NCI-H82 (cell line): ENCODE data around the gene FHIT.
A peak's percentile ranks its signal among the peaks of the same experiment; 100 is the strongest.
"Not testable (repeated sequence)": the region's sequence is repeated elsewhere in the genome, so short reads cannot be mapped to it uniquely, and the experiment has no call there.

Experiments used
- DNase-seq: peaks from one replicate; lab custom pipeline; 2025; lab: John Stamatoyannopoulos, UW

Gene FHIT

DNA sequence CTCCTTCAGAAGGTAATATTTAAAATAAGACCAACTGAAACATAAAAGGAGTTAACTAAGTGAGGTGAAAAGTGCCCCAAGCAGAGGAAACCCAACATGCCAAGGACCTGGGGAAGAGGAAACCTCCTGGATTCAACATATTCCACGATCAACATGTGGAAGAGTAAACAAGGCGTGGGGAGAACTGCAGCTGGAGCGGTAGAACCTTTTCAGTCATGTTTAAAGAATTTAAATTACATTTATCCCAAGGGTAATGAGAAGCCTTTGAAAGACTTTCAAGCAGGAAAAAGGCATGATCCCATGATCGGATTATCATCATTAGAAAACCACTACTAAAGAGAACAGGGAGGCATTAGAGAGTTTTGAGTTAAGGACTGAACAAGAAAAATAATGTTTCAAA is 330.7 kb downstream of the FHIT start:
- DNase-seq = peak; percentile 60

DNA sequence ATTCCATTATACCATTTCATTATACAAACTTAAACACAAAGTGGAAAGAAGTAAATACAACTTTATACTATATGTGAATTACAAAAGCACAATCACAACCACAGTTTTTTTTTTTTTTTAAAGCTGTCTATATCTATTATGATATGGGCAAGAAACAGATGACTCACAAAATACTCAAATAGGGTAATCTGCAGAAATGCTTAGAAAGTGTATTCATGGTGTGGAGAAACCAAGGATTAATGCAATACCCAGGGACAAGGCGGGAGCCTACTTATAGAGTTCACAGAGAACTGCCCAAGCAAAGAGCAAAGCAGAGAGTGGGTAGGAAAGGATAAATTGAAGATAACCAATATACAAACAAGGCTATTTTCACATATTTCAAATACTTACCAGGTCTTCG is 332.0 kb downstream of the FHIT start:
- DNase-seq = no peak

DNA sequence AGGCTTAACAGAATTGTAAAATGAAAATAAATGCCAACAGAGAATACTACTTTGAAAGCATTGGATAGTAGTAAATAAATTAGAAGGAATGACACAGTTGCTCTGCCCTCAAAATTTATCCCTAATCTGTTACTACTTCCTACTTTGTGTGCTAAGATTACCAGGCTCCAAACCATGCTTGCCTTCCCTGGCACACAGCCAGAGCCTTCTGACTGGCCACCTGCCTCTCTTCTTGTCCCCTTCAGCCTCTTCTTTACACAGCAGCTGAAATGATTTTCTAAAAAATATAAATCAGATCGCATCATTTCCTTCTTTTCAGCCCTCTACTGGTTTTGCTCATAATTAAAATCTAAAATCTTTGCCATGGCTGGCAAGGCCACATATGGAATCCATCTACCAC is 334.1 kb downstream of the FHIT start:
- peak; percentile 78 for DNase-seq

DNA sequence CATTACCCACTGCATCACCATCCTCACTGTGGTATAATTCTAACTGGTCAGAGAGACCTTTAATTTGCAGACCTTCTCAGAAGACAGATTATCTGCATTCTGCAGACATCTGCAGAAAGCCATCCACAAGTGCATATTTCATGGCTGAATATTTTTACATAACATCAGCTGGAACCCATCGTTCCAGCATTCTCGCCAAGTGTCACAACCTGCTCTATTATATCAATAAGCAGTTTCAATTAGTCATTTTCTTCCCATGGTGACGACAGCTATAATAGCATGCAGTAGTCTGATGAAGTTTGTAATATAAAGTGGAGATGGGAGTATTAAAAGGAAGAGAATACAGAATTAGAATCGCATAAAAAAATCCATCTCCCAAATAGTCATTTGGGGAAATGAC is 334.7 kb downstream of the FHIT start:
- no peak for DNase-seq

GRCh38 chr3:60913474-60913873 is 337.8 kb downstream of the FHIT start:
- no peak for DNase-seq

DNA sequence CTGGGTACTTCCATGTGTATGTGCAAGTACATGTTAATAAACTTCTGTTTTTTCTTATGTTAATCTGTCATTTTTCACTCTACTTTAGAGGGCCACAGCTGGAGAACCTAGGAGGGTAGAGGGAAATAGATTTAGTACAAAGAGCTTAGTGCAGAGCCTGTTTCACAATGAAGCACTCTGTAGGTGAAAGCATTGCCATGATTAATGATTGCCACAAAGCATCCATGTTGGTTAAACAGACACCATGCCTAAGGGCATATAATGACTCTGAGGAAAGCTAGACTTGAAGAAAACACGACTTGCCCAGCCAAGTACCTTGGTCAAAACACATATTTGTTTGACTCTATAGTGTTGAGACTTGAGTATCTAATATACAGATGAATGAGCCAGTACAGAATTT is 338.4 kb downstream of the FHIT start:
- no peak for DNase-seq

DNA sequence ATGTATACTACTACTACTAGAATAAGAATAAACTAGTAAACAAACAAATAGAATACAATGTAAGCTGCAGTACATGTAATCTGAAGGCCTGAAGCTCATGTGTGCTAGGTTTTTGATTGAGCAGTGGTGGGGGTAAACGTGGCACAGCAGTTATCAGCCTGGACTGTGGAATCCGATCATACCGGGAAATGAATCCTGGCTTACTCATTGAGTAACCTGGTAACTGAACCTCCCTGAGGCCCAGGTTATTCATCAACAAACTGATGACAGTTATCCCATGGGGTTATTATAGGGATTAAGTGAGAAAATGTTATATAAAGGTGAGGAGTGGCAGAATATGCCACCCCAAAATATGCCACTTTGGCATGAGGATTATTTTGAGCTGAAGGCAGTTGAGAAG is 339.1 kb downstream of the FHIT start:
- no peak for DNase-seq

- DNase-seq = no peak
Observed at GRCh38 chr3:60909526-60909925, 341.7 kb downstream of the FHIT start.

DNA sequence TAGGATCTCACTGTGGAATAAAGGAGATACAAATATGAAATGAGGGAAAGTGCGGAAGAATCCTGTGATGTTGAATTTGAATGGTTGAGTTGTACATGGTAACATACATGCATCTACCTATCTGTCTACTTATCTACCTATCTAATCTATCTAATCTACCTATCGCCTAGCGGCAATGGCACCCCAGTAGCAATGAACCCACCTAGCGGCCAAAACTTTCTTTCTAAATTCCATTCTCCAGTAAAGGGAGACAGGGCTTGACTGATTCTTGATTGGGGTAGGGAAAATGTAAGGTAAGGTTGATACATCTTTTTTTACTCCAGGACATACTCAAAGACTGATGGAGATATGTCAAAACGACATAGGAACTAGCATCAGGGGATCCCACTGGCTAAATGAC is 345.0 kb downstream of the FHIT start:
- no peak for DNase-seq

- no peak for DNase-seq
Observed at GRCh38 chr3:60898321-60898720, 352.9 kb downstream of the FHIT start.

GRCh38 chr3:60893946-60894345 is 357.3 kb downstream of the FHIT start:
- DNase-seq = no peak

DNA sequence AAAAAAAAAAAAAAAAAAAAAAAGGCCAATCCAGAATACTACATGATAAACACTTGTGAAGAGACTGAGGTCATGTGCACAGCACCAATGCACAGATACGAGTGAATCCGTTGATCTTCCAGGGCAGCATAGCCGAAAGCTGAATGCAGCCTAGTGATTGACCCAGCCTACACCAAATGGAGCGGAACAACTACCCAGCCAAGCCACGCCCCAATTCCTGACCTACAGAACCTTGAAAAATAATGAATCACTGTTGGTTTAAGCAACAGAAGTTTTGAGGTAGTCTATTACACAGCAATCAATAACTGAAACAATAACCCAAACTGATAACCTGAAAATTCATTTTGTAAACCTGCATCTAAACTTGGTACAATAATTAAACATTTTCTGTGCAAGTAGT is 361.0 kb downstream of the FHIT start:
- DNase-seq = no peak

DNA sequence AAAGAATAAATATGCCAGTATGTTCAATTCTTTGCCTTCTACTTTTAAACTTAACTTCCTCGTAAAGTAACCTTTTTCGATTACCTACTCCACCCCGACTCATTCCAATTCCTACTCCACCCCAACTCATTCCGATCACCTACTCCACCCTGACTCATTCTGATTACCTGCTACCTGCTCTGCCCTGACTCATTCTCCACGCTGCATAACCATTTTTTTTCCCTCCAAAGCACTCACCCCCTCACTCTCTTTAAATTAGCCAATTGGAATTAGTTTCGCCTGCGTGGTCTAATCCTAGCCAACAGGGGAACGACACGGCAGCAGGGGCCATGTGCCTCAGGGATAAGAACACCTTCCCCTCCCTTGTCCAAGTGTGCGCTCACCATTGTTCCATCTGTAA is 362.3 kb downstream of the FHIT start:
- DNase-seq = not testable (repeated sequence)

- DNase-seq = no peak
Observed at GRCh38 chr3:60887574-60887973, 363.7 kb downstream of the FHIT start.

DNA sequence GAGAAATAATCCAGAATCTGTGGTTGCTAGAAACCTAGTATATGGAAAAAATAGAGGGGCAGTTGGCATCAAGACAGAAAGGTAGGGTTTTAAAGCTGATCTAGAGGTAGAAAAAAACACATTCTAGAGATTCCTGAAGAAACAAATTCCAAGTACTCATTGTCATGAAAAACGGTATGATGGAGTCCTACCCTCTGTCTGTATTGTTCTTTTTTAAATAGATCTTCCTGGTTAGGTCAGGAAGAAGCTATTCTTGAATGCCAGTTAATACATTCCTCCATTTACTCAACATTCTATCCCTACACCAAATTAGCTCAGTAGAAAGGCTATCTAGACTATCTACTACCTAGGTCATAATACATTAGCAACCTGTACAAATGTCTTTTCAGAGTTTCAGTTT is 364.7 kb downstream of the FHIT start:
- no peak for DNase-seq

- no peak for DNase-seq
Observed at GRCh38 chr3:60884005-60884404, 367.2 kb downstream of the FHIT start.

DNA sequence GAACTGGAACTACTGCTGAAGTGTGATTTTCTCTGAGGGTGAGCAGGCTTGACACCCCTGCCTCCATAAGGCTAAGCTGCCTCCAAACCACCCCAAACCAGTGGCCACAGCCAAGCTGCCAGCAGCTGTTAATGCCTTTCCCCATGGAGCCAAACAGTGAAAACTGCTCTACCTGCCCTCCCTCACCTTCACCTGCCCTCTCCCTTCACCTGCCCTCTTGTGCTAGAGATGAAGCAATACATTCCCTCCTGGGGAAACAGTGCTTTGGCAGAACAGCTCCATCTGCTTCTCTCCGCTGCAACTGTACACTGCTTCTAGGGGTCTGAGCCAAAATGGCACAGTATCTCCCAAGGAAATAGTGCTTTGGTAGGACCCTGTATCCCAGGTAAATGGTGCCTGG is 374.1 kb downstream of the FHIT start:
- DNase-seq = no peak

DNA sequence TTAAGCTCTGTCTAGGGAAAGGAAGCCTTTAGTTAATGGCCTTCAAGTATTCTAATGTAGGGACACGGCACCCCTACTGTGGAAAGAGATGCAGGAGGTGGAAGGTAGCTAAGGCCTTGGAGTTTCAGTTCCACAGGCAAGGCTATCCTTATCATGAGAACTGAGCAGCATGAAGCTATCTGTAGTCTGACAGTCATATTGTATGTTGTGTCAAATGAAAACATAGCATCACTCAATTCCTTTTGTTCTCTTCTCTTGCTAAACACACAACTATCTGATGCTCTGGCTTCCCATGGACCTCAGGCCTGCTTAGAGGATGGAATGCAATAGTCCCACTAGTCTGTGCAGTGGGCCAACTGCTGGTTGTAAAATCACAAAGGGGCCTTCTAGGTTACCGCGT is 380.9 kb downstream of the FHIT start:
- no peak for DNase-seq

DNA sequence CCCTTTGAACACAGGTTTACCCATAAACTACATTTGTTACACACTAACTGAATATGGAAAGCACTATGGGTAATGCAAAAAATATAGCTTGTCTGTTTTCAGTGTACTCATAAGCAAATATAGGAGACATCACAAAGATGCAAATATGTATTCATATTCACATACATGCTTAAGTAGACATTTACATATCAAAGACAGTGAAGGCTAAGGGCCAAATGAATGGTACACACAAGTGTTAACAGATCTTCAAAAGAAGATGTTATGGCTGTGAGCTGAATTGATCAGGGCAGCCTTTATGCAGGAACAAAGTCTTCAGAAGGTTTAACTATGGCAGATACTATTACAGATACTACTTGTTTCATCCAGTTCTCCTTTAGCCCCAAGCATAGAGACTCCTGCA is 384.1 kb downstream of the FHIT start:
- no peak for DNase-seq

DNA sequence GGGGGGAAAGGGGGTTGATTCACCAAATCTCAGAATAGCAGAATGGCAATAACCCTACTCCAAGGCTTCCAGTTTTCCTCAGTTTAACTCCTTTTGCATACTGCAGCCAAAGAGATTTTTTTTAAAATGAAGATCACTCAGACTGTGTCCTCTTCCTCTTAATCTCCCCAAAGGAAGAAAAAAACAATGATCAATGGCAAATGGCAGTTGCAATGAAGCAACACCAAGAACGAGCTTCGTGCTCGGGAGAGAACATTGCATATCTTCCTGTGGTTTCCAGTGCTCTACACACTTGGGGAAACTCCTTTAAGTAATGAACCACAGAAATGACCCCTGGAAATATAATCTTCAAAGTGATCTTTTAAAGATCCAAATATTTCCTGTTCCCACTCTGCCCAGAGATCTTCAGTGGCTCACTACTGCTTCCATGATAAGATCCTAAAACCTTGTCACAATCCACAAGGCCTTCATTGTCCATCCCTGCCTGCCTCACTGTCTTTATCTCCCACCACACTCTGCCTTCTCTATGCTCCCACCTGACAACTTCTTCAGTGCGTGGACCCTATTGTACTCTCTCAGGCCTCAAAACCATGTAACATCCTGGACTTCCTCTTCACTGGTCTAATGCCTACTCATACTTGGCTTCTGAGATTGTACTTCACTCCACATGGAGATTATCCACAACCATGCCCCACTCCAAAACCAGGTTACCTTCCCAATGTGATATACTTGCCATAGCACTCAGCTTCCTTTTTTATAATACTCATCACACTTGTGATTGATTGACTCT is 394.8 kb downstream of the FHIT start:
- DNase-seq = no peak

DNA sequence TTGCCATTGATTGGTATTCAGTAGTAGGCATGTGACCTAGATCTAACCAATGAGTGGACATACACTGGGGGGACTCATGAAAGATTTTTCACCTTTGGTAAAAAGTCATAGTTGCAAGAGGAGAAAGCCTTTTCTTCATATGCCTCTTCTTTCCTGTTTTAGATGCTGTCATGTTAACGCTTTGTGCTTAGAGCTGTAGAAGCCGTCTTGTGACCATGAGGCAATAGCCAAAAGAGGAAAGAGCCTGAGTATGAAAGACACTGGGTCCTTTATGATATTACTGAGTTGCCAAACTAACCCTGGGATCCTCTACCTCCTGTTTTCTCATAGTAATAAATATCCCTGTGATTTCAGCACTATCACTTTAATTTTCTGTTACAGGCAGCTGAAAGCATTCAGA is 396.0 kb downstream of the FHIT start:
- DNase-seq = no peak

GRCh38 chr3:60854791-60855190 is 396.5 kb downstream of the FHIT start:
- DNase-seq = no peak

- DNase-seq = no peak
Observed at GRCh38 chr3:60847791-60848190, 403.5 kb downstream of the FHIT start.

DNA sequence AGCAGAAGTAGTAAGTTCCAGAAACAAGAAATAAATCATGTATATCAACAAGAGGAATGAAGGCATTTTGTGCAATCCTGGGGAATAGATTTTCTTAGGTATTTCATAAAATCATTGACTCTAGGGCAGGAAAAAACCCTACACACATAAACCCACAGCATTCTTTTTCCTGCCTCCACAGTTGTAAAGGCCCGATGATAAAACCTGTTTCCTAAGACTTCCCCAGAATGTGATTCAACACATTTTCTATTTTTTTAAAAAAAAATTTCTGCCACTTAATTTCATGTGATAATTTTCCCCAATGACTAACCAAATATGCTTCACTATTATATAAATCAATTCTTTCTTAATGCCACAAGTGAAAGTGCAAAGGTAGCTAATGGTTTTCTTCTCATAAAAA is 407.0 kb downstream of the FHIT start:
- DNase-seq = no peak
